ENCODE measurements around the gene SAE1. TPM values are rescaled to one million over a fixed set of nuclear protein-coding genes. Genes with fewer than 3 reads are reported as not detected.

Gene SAE1
- total and polyA plus RNA-seq, 10 of the 15 experiments (the other 5 are each of a cell fraction or from before 2014, with no cell fraction given): 62.0 to 246 (median 148) TPM

DNA sequence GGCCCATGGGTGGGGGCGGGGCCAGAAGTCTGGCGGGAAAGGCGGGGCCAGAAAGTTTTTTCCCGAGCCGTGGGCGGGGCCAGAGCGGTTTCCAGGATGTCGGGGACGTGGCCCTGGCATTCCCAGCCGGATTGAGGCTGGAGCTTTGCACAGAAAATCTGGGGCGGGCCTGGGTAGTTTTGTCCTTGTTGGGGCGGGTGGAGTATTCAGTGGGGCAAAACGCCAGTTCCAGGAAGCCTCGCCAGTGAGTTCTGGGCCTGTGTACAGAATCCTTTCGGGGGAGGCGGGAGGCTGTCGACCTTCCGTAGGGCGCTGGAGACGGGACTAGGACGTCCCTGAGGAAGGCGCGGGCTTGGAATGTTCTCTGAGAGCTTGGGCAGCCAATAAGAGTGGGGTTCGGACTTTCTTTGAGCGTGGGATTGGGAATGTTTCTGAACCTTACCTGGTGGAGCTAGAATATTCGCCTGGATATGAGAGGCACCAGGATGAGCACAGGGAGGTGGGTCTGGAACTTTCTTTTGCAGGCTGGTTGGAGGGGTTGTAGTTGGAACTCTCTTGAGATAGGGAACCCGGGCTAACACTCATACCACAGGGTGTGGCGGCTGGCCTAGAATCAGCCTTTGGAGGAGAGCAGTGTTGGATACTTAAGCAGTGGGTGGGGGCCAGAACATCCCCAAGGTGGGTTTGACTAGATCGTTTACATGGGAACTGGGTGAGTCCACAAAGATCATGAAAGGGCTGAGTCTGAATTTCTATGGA lies 127.0 kb downstream of the SAE1 start (continued):
- TF ChIP-seq, protein P1, sequence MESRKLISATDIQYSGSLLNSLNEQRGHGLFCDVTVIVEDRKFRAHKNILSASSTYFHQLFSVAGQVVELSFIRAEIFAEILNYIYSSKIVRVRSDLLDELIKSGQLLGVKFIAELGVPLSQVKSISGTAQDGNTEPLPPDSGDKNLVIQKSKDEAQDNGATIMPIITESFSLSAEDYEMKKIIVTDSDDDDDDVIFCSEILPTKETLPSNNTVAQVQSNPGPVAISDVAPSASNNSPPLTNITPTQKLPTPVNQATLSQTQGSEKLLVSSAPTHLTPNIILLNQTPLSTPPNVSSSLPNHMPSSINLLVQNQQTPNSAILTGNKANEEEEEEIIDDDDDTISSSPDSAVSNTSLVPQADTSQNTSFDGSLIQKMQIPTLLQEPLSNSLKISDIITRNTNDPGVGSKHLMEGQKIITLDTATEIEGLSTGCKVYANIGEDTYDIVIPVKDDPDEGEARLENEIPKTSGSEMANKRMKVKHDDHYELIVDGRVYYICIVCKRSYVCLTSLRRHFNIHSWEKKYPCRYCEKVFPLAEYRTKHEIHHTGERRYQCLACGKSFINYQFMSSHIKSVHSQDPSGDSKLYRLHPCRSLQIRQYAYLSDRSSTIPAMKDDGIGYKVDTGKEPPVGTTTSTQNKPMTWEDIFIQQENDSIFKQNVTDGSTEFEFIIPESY (IDR thresholded peaks at IDR 0.05): no peak
- TF ChIP-seq RB1 (IDR thresholded peaks at IDR 0.05; ENCODE audit: borderline replicate concordance) (no peak), BMI1 (IDR thresholded peaks at IDR 0.05; ENCODE audit: borderline replicate concordance) (no peak), NR2F1 (conservative IDR thresholded peaks at IDR 0.05) (no peak), ZNF384 (IDR thresholded peaks at IDR 0.05; ENCODE audit: borderline replicate concordance, low read depth, low read length) (peak; percentile 18; the same call in 1 of the 2 replicates), SMAD5 (IDR thresholded peaks at IDR 0.05; ENCODE audit: low read depth) (no peak), CBFB (IDR thresholded peaks at IDR 0.05; ENCODE audit: low read depth) (no peak), SREBF2 (IDR thresholded peaks at IDR 0.05; ENCODE audit: low read length) (no peak), RBBP5 (conservative IDR thresholded peaks at IDR 0.05) (no peak), ZZZ3 (IDR thresholded peaks at IDR 0.05; ENCODE audit: control insufficient read depth, insufficient read length, low read depth) (no peak), KAT2A (conservative IDR thresholded peaks at IDR 0.05; ENCODE audit: control insufficient read depth, low read depth, low read length) (no peak), SUPT20H (IDR thresholded peaks at IDR 0.05; ENCODE audit: borderline replicate concordance, control insufficient read depth, low read depth, low read length) (no peak), BHLHE40 (IDR thresholded peaks at IDR 0.05; ENCODE audit: borderline replicate concordance in 1 of 2, low read depth in 2 of 2, low read length in 1 of 2) (no peak), BCL11A (IDR thresholded peaks at IDR 0.05; ENCODE audit: low read depth, low read length) (no peak), PAX5 (IDR thresholded peaks at IDR 0.05; ENCODE audit: borderline replicate concordance, low read depth, low read length) (no peak), SP1 (IDR thresholded peaks at IDR 0.05; ENCODE audit: low read depth, low read length) (peak; percentile 5)
- TF ChIP-seq, protein P2, sequence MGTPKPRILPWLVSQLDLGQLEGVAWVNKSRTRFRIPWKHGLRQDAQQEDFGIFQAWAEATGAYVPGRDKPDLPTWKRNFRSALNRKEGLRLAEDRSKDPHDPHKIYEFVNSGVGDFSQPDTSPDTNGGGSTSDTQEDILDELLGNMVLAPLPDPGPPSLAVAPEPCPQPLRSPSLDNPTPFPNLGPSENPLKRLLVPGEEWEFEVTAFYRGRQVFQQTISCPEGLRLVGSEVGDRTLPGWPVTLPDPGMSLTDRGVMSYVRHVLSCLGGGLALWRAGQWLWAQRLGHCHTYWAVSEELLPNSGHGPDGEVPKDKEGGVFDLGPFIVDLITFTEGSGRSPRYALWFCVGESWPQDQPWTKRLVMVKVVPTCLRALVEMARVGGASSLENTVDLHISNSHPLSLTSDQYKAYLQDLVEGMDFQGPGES (IDR thresholded peaks at IDR 0.05): no peak
- TF ChIP-seq, protein P3, sequence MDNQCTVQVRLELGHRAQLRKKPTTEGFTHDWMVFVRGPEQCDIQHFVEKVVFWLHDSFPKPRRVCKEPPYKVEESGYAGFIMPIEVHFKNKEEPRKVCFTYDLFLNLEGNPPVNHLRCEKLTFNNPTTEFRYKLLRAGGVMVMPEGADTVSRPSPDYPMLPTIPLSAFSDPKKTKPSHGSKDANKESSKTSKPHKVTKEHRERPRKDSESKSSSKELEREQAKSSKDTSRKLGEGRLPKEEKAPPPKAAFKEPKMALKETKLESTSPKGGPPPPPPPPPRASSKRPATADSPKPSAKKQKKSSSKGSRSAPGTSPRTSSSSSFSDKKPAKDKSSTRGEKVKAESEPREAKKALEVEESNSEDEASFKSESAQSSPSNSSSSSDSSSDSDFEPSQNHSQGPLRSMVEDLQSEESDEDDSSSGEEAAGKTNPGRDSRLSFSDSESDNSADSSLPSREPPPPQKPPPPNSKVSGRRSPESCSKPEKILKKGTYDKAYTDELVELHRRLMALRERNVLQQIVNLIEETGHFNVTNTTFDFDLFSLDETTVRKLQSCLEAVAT (IDR thresholded peaks at IDR 0.05): no peak
- TF ChIP-seq, protein P4, sequence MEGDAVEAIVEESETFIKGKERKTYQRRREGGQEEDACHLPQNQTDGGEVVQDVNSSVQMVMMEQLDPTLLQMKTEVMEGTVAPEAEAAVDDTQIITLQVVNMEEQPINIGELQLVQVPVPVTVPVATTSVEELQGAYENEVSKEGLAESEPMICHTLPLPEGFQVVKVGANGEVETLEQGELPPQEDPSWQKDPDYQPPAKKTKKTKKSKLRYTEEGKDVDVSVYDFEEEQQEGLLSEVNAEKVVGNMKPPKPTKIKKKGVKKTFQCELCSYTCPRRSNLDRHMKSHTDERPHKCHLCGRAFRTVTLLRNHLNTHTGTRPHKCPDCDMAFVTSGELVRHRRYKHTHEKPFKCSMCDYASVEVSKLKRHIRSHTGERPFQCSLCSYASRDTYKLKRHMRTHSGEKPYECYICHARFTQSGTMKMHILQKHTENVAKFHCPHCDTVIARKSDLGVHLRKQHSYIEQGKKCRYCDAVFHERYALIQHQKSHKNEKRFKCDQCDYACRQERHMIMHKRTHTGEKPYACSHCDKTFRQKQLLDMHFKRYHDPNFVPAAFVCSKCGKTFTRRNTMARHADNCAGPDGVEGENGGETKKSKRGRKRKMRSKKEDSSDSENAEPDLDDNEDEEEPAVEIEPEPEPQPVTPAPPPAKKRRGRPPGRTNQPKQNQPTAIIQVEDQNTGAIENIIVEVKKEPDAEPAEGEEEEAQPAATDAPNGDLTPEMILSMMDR (IDR thresholded peaks at IDR 0.05 in 2 of 3, conservative IDR thresholded peaks at IDR 0.05 in 1 of 3; ENCODE audit: control insufficient read depth in 2 of 3, extremely low read depth in 1 of 3, insufficient read depth in 1 of 3, low read depth in 3 of 3, low read length in 3 of 3): no peak
- TF ChIP-seq, protein P5, sequence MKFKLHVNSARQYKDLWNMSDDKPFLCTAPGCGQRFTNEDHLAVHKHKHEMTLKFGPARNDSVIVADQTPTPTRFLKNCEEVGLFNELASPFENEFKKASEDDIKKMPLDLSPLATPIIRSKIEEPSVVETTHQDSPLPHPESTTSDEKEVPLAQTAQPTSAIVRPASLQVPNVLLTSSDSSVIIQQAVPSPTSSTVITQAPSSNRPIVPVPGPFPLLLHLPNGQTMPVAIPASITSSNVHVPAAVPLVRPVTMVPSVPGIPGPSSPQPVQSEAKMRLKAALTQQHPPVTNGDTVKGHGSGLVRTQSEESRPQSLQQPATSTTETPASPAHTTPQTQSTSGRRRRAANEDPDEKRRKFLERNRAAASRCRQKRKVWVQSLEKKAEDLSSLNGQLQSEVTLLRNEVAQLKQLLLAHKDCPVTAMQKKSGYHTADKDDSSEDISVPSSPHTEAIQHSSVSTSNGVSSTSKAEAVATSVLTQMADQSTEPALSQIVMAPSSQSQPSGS (IDR thresholded peaks at IDR 0.05; ENCODE audit: low read length): no peak
- TF ChIP-seq, protein P6, sequence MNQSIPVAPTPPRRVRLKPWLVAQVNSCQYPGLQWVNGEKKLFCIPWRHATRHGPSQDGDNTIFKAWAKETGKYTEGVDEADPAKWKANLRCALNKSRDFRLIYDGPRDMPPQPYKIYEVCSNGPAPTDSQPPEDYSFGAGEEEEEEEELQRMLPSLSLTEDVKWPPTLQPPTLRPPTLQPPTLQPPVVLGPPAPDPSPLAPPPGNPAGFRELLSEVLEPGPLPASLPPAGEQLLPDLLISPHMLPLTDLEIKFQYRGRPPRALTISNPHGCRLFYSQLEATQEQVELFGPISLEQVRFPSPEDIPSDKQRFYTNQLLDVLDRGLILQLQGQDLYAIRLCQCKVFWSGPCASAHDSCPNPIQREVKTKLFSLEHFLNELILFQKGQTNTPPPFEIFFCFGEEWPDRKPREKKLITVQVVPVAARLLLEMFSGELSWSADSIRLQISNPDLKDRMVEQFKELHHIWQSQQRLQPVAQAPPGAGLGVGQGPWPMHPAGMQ (IDR thresholded peaks at IDR 0.05; ENCODE audit: borderline replicate concordance): no peak

All from GM12878 (cell line).